Suprapubic skin (tissue), 4 donors: Measurements from ENCODE around the gene LRG1. TPM values are rescaled to one million over a fixed set of nuclear protein-coding genes. Genes with fewer than 3 reads are reported as not detected.
A peak's percentile ranks its signal among the peaks of the same experiment; 100 is the strongest.

Experiments used
- DNase-seq, 2 donors: peaks; one replicate each; pipeline ENCODE4 v3.0.0-alpha.2; 2019; ENCODE audit warnings: low spot score in 2 of 2
- H3K27ac ChIP-seq: fragments of 200-600 bp; sonication (generic); one replicate; pipeline ENCODE4 v1.5.1; 2019
- H3K27me3 ChIP-seq: fragments of 200-600 bp; sonication (generic); one replicate; pipeline ENCODE4 v1.5.1; 2019
- H3K36me3 ChIP-seq: fragments of 200-600 bp; sonication (generic); one replicate; pipeline ENCODE4 v1.5.1; 2019
- H3K4me1 ChIP-seq: fragments of 200-600 bp; sonication (generic); one replicate; pipeline ENCODE4 v1.5.1; 2019
- H3K4me3 ChIP-seq: fragments of 200-600 bp; sonication (generic); one replicate; pipeline ENCODE4 v1.5.1; 2019; ENCODE audit warnings: mild to moderate bottlenecking
- H3K9me3 ChIP-seq: fragments of 200-600 bp; sonication (generic); one replicate; pipeline ENCODE4 v1.5.1; 2019
- EP300 ChIP-seq: sonication (generic); formaldehyde crosslinking; IDR thresholded peaks from one replicate; pipeline ENCODE4 v1.6.1; 2017; ENCODE audit warnings: antibody characterized with exemption
- POLR2A ChIP-seq, 2 donors: fragments of 450-650 bp; IDR thresholded peaks; one replicate each; pipeline ENCODE4 v1.6.1; 2017; ENCODE audit warnings: antibody characterized with exemption in 2 of 2, mild to moderate bottlenecking in 2 of 2, moderate library complexity in 2 of 2
- POLR2AphosphoS5 ChIP-seq, 3 donors: sonication (generic); formaldehyde crosslinking; IDR thresholded peaks; one replicate each; pipeline ENCODE4 v1.6.1; 2017; ENCODE audit warnings: antibody characterized with exemption in 3 of 3
- WGBS: methylation state at CpG from one replicate; pipeline ENCODE4 v1.1.5; 2018; 5-methylcytosine and 5-hydroxymethylcytosine counted together
- total RNA-seq, 4 donors: library from RNA; depleted of rRNA; stranded (reverse); fragments of >200 nt; gene quantifications; one replicate each; pipeline ENCODE4 v1.1.0, GENCODE V29; 2016
- TF ChIP-seq, protein P1 (sequence below), 2 donors: fragments of 200-600 bp in 1 of 2; fragments of 450-650 bp in 1 of 2; sonication (generic) in 1 of 2; IDR thresholded peaks; one replicate each; pipeline ENCODE4 v1.5.1; 2016 to 2019; ENCODE audit warnings: antibody characterized with exemption in 2 of 2, mild to moderate bottlenecking in 1 of 2, moderate library complexity in 1 of 2

The LRG1 gene
- total RNA-seq, 4 donors from 2014 or later: 4.5 to 8.0 (median 6.3) TPM

DNA sequence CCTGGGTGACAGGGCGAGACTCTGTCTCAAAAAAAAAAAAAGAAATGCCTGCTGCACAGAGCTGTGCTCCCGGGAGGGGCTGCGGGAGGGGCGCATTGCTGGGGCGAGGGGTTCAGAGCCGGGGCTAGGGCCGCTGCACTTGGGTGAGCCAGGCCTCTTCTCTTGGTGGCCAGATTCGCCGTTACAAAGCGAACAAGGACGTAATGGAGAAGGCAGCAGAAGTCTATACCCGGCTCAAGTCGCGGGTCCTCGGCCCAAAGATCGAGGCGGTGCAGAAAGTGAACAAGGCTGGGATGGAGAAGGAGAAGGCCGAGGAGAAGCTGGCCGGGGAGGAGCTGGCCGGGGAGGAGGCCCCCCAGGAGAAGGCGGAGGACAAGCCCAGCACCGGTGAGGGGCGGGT lies 40.5 kb downstream of the LRG1 start:
- H3K4me1 ChIP-seq: no peaks in the 10 kb centered on the region
- H3K27me3 ChIP-seq: no peaks in the 10 kb centered on the region
- H3K27ac ChIP-seq: no peak overlapping the region
- H3K36me3 ChIP-seq: peaks cover 94% of the 10 kb centered on the region
- 96% methylated on average over 23 of the region's 23 CpGs for WGBS
- no peak for TF ChIP-seq POLR2AphosphoS5 (IDR thresholded peaks at IDR 0.05)
- no peak for TF ChIP-seq POLR2A (IDR thresholded peaks at IDR 0.05)
- TF ChIP-seq, protein P1, sequence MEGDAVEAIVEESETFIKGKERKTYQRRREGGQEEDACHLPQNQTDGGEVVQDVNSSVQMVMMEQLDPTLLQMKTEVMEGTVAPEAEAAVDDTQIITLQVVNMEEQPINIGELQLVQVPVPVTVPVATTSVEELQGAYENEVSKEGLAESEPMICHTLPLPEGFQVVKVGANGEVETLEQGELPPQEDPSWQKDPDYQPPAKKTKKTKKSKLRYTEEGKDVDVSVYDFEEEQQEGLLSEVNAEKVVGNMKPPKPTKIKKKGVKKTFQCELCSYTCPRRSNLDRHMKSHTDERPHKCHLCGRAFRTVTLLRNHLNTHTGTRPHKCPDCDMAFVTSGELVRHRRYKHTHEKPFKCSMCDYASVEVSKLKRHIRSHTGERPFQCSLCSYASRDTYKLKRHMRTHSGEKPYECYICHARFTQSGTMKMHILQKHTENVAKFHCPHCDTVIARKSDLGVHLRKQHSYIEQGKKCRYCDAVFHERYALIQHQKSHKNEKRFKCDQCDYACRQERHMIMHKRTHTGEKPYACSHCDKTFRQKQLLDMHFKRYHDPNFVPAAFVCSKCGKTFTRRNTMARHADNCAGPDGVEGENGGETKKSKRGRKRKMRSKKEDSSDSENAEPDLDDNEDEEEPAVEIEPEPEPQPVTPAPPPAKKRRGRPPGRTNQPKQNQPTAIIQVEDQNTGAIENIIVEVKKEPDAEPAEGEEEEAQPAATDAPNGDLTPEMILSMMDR (IDR thresholded peaks at IDR 0.05): no peak
- no peak for TF ChIP-seq EP300
- no peaks in the 10 kb centered on the region for H3K9me3 ChIP-seq
- H3K4me3 ChIP-seq: no peak overlapping the region
- no peak for DNase-seq

GRCh38 chr19:4498694-4499093 lies 41.1 kb downstream of the LRG1 start:
- no peaks in the 10 kb centered on the region for H3K27me3 ChIP-seq
- H3K27ac ChIP-seq: no peak overlapping the region
- H3K9me3 ChIP-seq: no peaks in the 10 kb centered on the region
- DNase-seq: no peak
- no peak for TF ChIP-seq POLR2AphosphoS5 (IDR thresholded peaks at IDR 0.05)
- TF ChIP-seq EP300: no peak
- TF ChIP-seq, protein P1 (IDR thresholded peaks at IDR 0.05): no peak
- H3K4me1 ChIP-seq: no peaks in the 10 kb centered on the region
- H3K36me3 ChIP-seq: peaks cover 97% of the 10 kb centered on the region
- no peak overlapping the region for H3K4me3 ChIP-seq
- WGBS: 96% methylated on average over 12 of the region's 12 CpGs

DNA sequence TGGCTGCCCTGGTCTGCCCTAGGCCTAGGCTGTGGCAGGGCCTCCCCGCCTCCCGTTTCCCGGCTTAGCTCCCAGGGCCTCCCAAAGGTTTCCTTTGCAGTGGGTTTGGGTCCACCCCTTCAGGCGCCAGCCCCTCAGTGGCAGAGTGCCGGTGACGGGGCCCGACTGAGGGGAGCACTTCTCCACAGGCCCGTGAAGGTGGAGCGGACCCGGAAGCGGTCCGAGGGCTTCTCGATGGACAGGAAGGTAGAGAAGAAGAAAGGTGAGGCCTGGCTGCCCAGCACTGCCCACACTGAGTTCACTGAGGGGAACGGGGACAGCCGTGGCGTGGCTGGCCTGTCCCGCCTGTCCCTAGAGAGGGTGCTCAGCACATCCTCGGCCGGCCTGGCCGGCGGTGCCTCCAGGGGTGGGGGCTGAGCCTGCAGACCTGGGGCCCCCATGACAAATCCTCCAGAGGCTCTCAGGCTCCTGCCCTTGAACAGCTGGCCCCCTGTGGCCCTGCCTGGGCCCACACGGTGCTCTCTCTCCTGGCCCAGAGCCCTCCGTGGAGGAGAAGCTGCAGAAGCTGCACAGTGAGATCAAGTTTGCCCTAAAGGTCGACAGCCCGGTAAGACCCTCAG lies 42.0 kb downstream of the LRG1 start:
- Histone ChIP-seq H3K9me3 (no peaks in the 10 kb centered on the region), H3K36me3 (peaks cover 96% of the 10 kb centered on the region), H3K27ac (no peak overlapping the region), H3K4me1 (no peaks in the 10 kb centered on the region), H3K27me3 (no peaks in the 10 kb centered on the region), H3K4me3 (no peak overlapping the region)
- no peak for DNase-seq
- 97% methylated on average over 18 of the region's 25 CpGs for WGBS
- TF ChIP-seq EP300 (no peak), POLR2A (IDR thresholded peaks at IDR 0.05) (no peak), POLR2AphosphoS5 (IDR thresholded peaks at IDR 0.05) (no peak)
- TF ChIP-seq, protein P1 (IDR thresholded peaks at IDR 0.05): no peak

DNA sequence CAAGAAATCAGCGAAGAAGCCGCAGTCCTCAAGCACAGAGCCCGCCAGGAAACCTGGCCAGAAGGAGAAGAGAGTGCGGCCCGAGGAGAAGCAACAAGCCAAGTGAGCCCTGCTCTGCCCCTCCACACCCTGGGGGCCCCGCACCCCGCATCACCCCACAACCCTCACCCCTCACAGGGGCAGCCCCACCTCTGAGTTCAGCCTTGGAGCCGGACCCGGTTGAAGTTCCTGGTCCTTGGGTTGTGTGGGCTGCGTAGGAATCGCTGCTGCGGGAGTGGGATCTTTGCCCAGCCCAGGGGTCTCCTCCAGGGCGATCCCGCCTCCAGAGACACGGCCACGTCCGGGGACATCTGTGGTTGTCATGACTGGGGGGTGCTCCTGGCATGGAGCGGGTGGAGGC lies 43.5 kb downstream of the LRG1 start:
- no peak overlapping the region for H3K4me3 ChIP-seq
- H3K27me3 ChIP-seq: no peaks in the 10 kb centered on the region
- H3K27ac ChIP-seq: no peak overlapping the region
- WGBS: 98% methylated on average over 8 of the region's 18 CpGs
- no peaks in the 10 kb centered on the region for H3K9me3 ChIP-seq
- H3K4me1 ChIP-seq: no peaks in the 10 kb centered on the region
- peaks cover 88% of the 10 kb centered on the region for H3K36me3 ChIP-seq
- DNase-seq: no peak
- TF ChIP-seq, protein P1 (IDR thresholded peaks at IDR 0.05): no peak
- TF ChIP-seq EP300 (no peak), POLR2A (IDR thresholded peaks at IDR 0.05) (no peak), POLR2AphosphoS5 (IDR thresholded peaks at IDR 0.05) (no peak)

DNA sequence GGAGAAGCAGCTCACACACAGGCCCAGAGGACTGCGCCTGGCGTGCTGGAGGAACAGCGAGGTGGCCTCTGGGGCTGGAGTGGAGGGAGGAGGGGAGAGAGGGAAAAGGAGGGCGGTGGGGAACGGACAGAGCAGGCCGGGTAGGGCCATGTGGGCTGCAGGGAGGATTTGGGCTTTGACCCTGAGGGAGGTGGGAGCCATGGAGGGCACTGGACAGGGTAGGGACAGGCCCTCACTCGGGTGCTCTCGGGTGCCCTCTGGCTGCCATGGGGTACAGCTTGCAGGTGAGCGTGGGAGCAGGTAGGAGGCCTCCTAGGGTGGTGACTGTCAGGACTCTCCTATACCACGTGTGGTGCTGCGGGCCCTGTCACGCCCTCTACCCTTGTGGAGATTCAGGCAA lies 44.4 kb downstream of the LRG1 start:
- 77% methylated on average over 10 of the region's 12 CpGs for WGBS
- Histone ChIP-seq H3K4me3 (no peak overlapping the region), H3K4me1 (no peaks in the 10 kb centered on the region), H3K36me3 (peaks cover 82% of the 10 kb centered on the region), H3K27ac (no peak overlapping the region), H3K9me3 (no peaks in the 10 kb centered on the region), H3K27me3 (no peaks in the 10 kb centered on the region)
- DNase-seq: no peak
- TF ChIP-seq POLR2A (IDR thresholded peaks at IDR 0.05) (no peak), EP300 (no peak), POLR2AphosphoS5 (IDR thresholded peaks at IDR 0.05) (no peak)
- TF ChIP-seq, protein P1 (IDR thresholded peaks at IDR 0.05): peak in 1 of 2 donors; percentile 43
